ENCODE measurements around the gene BCAR1.

- TF ChIP-seq EP300 (IDR thresholded peaks at IDR 0.05) (no peak), CTCF (IDR thresholded peaks at IDR 0.05) (no peak), POLR2A (IDR thresholded peaks at IDR 0.05) (no peak)
These were observed 13.1 kb upstream of the BCAR1 start for GRCh38 chr16:75264457-75264998.
